ENCODE results near the gene GNPAT.

GNPAT gene

GRCh38 chr1:231310391-231310934 is 69.5 kb downstream of the GNPAT start:
- Histone ChIP-seq H3K4me1 (ENCODE audit: insufficient read depth, low read length, severe bottlenecking) (no peaks in the 10 kb centered on the region), H3K9me2 (ENCODE audit: low read depth, low read length) (no peaks in the 10 kb centered on the region), H3K9me3 (ENCODE audit: low read length) (no peaks in the 10 kb centered on the region), H3F3A (ENCODE audit: insufficient read depth, low read length) (no peaks in the 10 kb centered on the region), H3K4me2 (ENCODE audit: low read length) (no peak overlapping the region), H3K4me3 (ENCODE audit: low read depth, low read length, poor library complexity, severe bottlenecking) (no peak overlapping the region), H3K27ac (ENCODE audit: low read depth, low read length, poor library complexity, severe bottlenecking) (no peak overlapping the region), H3K79me2 (ENCODE audit: insufficient read depth, low read length) (no peaks in the 10 kb centered on the region), H3K36me3 (ENCODE audit: insufficient read depth, low read length) (no peaks in the 10 kb centered on the region; the same call in 1 of the 2 replicates), H3K27me3 (ENCODE audit: insufficient read depth, low read length) (no peaks in the 10 kb centered on the region), H3K9ac (ENCODE audit: low read length) (no peak overlapping the region), H4K20me1 (ENCODE audit: insufficient read depth, low read length) (no peaks in the 10 kb centered on the region), H2AFZ (ENCODE audit: low read length) (no peak overlapping the region)
- no peak for TF ChIP-seq EZH2 (IDR thresholded peaks at IDR 0.05; ENCODE audit: borderline replicate concordance, low read length)
- TF ChIP-seq, protein P1, sequence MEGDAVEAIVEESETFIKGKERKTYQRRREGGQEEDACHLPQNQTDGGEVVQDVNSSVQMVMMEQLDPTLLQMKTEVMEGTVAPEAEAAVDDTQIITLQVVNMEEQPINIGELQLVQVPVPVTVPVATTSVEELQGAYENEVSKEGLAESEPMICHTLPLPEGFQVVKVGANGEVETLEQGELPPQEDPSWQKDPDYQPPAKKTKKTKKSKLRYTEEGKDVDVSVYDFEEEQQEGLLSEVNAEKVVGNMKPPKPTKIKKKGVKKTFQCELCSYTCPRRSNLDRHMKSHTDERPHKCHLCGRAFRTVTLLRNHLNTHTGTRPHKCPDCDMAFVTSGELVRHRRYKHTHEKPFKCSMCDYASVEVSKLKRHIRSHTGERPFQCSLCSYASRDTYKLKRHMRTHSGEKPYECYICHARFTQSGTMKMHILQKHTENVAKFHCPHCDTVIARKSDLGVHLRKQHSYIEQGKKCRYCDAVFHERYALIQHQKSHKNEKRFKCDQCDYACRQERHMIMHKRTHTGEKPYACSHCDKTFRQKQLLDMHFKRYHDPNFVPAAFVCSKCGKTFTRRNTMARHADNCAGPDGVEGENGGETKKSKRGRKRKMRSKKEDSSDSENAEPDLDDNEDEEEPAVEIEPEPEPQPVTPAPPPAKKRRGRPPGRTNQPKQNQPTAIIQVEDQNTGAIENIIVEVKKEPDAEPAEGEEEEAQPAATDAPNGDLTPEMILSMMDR (IDR thresholded peaks at IDR 0.05; ENCODE audit: low read length): no peak

GRCh38 chr1:231311720-231312431 is 70.9 kb downstream of the GNPAT start:
- Histone ChIP-seq H3F3A (ENCODE audit: insufficient read depth, low read length) (no peaks in the 10 kb centered on the region), H3K79me2 (ENCODE audit: insufficient read depth, low read length) (no peaks in the 10 kb centered on the region), H3K27me3 (ENCODE audit: insufficient read depth, low read length) (no peaks in the 10 kb centered on the region), H3K36me3 (ENCODE audit: insufficient read depth, low read length) (no peaks in the 10 kb centered on the region; the same call in 1 of the 2 replicates), H3K4me3 (ENCODE audit: low read depth, low read length, poor library complexity, severe bottlenecking) (no peak overlapping the region), H3K4me2 (ENCODE audit: low read length) (no peak overlapping the region), H3K9me3 (ENCODE audit: low read length) (no peaks in the 10 kb centered on the region), H2AFZ (ENCODE audit: low read length) (no peak overlapping the region), H3K9ac (ENCODE audit: low read length) (no peak overlapping the region), H3K9me2 (ENCODE audit: low read depth, low read length) (no peaks in the 10 kb centered on the region), H3K4me1 (ENCODE audit: insufficient read depth, low read length, severe bottlenecking) (no peaks in the 10 kb centered on the region), H4K20me1 (ENCODE audit: insufficient read depth, low read length) (no peaks in the 10 kb centered on the region), H3K27ac (ENCODE audit: low read depth, low read length, poor library complexity, severe bottlenecking) (no peak overlapping the region)
- TF ChIP-seq, protein P1 (IDR thresholded peaks at IDR 0.05; ENCODE audit: low read length): no peak
- no peak for TF ChIP-seq EZH2 (IDR thresholded peaks at IDR 0.05; ENCODE audit: borderline replicate concordance, low read length)

DNA sequence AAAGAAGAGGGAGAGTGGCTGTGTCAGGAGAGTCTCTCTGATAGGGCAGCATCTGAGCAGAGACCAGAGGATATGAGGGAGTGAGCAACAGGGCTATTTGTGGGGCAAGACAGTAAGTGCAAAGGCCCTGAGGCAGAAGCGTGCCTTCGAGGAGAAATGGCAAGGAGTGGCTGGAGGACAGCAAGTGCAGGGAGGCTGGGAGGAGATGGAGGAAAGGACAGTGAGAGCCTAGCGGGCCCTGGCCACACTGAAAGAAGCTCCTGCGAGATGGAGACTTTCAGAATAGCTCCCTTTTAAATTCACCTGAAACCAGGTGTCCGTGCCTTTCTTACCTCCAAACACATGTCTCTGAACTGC is 71.4 kb downstream of the GNPAT start:
- no peak overlapping the region for H3K4me2 ChIP-seq (ENCODE audit: low read length)
- no peak overlapping the region for H3K4me3 ChIP-seq (ENCODE audit: low read depth, low read length, poor library complexity, severe bottlenecking)
- no peaks in the 10 kb centered on the region for H3K79me2 ChIP-seq (ENCODE audit: insufficient read depth, low read length)
- no peaks in the 10 kb centered on the region for H3K9me3 ChIP-seq (ENCODE audit: low read length)
- no peak overlapping the region for H2AFZ ChIP-seq (ENCODE audit: low read length)
- no peaks in the 10 kb centered on the region for H3K4me1 ChIP-seq (ENCODE audit: insufficient read depth, low read length, severe bottlenecking)
- no peaks in the 10 kb centered on the region for H4K20me1 ChIP-seq (ENCODE audit: insufficient read depth, low read length)
- no peaks in the 10 kb centered on the region; the same call in 1 of the 2 replicates for H3K36me3 ChIP-seq (ENCODE audit: insufficient read depth, low read length)
- no peaks in the 10 kb centered on the region for H3K9me2 ChIP-seq (ENCODE audit: low read depth, low read length)
- no peak overlapping the region for H3K27ac ChIP-seq (ENCODE audit: low read depth, low read length, poor library complexity, severe bottlenecking)
- H3K27me3 ChIP-seq (ENCODE audit: insufficient read depth, low read length): no peaks in the 10 kb centered on the region
- H3K9ac ChIP-seq (ENCODE audit: low read length): no peak overlapping the region
- TF ChIP-seq EZH2 (IDR thresholded peaks at IDR 0.05; ENCODE audit: borderline replicate concordance, low read length): no peak
- TF ChIP-seq, protein P1 (IDR thresholded peaks at IDR 0.05; ENCODE audit: low read length): no peak
- no peaks in the 10 kb centered on the region for H3F3A ChIP-seq (ENCODE audit: insufficient read depth, low read length)
